DOHH2 (cell line): ENCODE data around the gene NTPCR.

ENCODE experiments used
- H3F3A ChIP-seq: fragments of 200-600 bp; sonication (generic), shearing (Covaris generic); 2 replicates; pipeline ENCODE4 v1.6.0; 2016; ENCODE audit warnings: antibody characterized with exemption, mild to moderate bottlenecking; ENCODE audit not compliant: control insufficient read depth, insufficient read depth
- H3K27ac ChIP-seq: fragments of 200-600 bp; sonication (generic); 2 replicates; pipeline ENCODE4 v1.5.1; 2014; ENCODE audit warnings: low read depth, mild to moderate bottlenecking, low read length, moderate library complexity
- H3K27me3 ChIP-seq: fragments of 200-600 bp; sonication (generic); 2 replicates; pipeline ENCODE4 v1.6.1; 2014; ENCODE audit warnings: mild to moderate bottlenecking, low read length, mixed read lengths; ENCODE audit not compliant: control insufficient read depth
- H3K36me3 ChIP-seq: fragments of 200-600 bp; sonication (generic); 2 replicates; pipeline ENCODE4 v1.6.1; 2014; ENCODE audit warnings: mild to moderate bottlenecking, low read length, moderate library complexity, mixed read lengths; ENCODE audit not compliant: control insufficient read depth
- H3K4me1 ChIP-seq: fragments of 200-600 bp; sonication (generic); 2 replicates; pipeline ENCODE4 v1.6.1; 2014; ENCODE audit warnings: mild to moderate bottlenecking, low read length, mixed read lengths; ENCODE audit not compliant: control insufficient read depth
- H3K4me2 ChIP-seq: fragments of 200-600 bp; sonication (generic); 2 replicates; pipeline ENCODE4 v1.6.0; 2014; ENCODE audit warnings: mild to moderate bottlenecking, low read length, moderate library complexity
- H3K4me3 ChIP-seq: fragments of 200-600 bp; sonication (generic); 2 replicates; pipeline ENCODE4 v1.5.1; 2014; ENCODE audit warnings: mild to moderate bottlenecking, low read length, mixed read lengths
- H3K79me2 ChIP-seq: fragments of 200-600 bp; sonication (generic); 2 replicates; pipeline ENCODE4 v1.6.1; 2014; ENCODE audit warnings: mild to moderate bottlenecking, low read length, mixed read lengths; ENCODE audit not compliant: control insufficient read depth
- H3K9me2 ChIP-seq: fragments of 200-600 bp; sonication (generic); replicated peaks from 2 replicates; pipeline ENCODE4 v1.6.1; 2014; ENCODE audit warnings: mild to moderate bottlenecking, low read length, mixed read lengths; ENCODE audit not compliant: control insufficient read depth
- H3K9me3 ChIP-seq: fragments of 200-600 bp; sonication (generic); 2 replicates; pipeline ENCODE4 v1.6.1; 2014; ENCODE audit warnings: antibody characterized with exemption, low read length, mixed read lengths; ENCODE audit not compliant: control insufficient read depth, insufficient read depth
- H4K20me1 ChIP-seq: fragments of 200-600 bp; sonication (generic); 2 replicates; pipeline ENCODE4 v1.6.0; 2014; ENCODE audit warnings: low read depth, mild to moderate bottlenecking, antibody characterized with exemption, low read length, moderate library complexity; ENCODE audit not compliant: control insufficient read depth, insufficient read depth
- EZH2phosphoT487 ChIP-seq: fragments of 200-600 bp; sonication (generic); IDR thresholded peaks from 2 replicates; pipeline ENCODE4 v1.6.1; 2017; ENCODE audit warnings: borderline replicate concordance, mild to moderate bottlenecking, antibody characterized with exemption, low read length, moderate library complexity, mixed read lengths
- TF ChIP-seq, protein P1 (sequence below): fragments of 200-600 bp; sonication (generic); IDR thresholded peaks from one replicate; pipeline ENCODE4 v1.5.1; 2014; ENCODE audit warnings: antibody characterized with exemption, mild to moderate bottlenecking, low read depth, low read length; ENCODE audit not compliant: poor library complexity, severe bottlenecking

Gene NTPCR

DNA sequence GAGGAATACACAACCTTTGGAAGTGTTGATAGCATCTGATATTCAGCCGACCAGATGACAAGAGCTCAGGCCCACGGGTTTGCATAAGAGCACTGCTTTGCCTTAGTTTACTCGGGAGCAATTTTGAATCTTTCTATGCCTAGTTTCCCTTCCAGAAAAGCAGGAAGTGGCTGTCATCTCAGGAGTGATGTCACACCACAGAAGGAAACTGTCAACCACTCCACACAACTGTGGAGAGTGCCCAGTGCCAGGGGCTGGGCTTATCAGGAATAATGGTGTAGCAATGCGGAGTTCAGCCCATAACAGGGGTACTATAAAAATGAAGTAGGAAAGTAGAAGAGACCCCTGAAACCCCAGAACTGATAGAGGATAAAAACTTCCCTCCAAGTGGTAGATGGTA, 28.4 kb downstream of the NTPCR start:
- TF ChIP-seq, protein P1, sequence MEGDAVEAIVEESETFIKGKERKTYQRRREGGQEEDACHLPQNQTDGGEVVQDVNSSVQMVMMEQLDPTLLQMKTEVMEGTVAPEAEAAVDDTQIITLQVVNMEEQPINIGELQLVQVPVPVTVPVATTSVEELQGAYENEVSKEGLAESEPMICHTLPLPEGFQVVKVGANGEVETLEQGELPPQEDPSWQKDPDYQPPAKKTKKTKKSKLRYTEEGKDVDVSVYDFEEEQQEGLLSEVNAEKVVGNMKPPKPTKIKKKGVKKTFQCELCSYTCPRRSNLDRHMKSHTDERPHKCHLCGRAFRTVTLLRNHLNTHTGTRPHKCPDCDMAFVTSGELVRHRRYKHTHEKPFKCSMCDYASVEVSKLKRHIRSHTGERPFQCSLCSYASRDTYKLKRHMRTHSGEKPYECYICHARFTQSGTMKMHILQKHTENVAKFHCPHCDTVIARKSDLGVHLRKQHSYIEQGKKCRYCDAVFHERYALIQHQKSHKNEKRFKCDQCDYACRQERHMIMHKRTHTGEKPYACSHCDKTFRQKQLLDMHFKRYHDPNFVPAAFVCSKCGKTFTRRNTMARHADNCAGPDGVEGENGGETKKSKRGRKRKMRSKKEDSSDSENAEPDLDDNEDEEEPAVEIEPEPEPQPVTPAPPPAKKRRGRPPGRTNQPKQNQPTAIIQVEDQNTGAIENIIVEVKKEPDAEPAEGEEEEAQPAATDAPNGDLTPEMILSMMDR = no peak
- TF ChIP-seq EZH2phosphoT487 = no peak

GRCh38 chr1:232979558-232979957, 29.1 kb downstream of the NTPCR start:
- no peaks in the 10 kb centered on the region for H3K27me3 ChIP-seq
- H3F3A ChIP-seq = no peaks in the 10 kb centered on the region
- peaks cover 10% of the 10 kb centered on the region for H3K36me3 ChIP-seq
- no peaks in the 10 kb centered on the region for H3K79me2 ChIP-seq
- H3K9me3 ChIP-seq = no peaks in the 10 kb centered on the region
- no peaks in the 10 kb centered on the region for H4K20me1 ChIP-seq
- peaks cover 16% of the 10 kb centered on the region for H3K4me1 ChIP-seq
- H3K4me3 ChIP-seq = no peak overlapping the region
- H3K9me2 ChIP-seq = no peaks in the 10 kb centered on the region
- H3K4me2 ChIP-seq = no peak overlapping the region
- TF ChIP-seq, protein P1 = no peak
- no peak for TF ChIP-seq EZH2phosphoT487
- no peak overlapping the region for H3K27ac ChIP-seq

More for the DNA sequence above, 28.4 kb downstream of the NTPCR start:
- H3K27me3 ChIP-seq = no peaks in the 10 kb centered on the region
- H3K27ac ChIP-seq = peak overlapping the region; percentile 29; the same call in 1 of the 2 replicates
- no peaks in the 10 kb centered on the region for H4K20me1 ChIP-seq
- H3K4me1 ChIP-seq = peaks cover 16% of the 10 kb centered on the region
- no peaks in the 10 kb centered on the region; the same call in 1 of the 2 replicates for H3K9me3 ChIP-seq
- H3K36me3 ChIP-seq = peaks cover 15% of the 10 kb centered on the region
- no peaks in the 10 kb centered on the region for H3K79me2 ChIP-seq
- peak overlapping the region; percentile 24; the same call in 1 of the 2 replicates for H3K4me2 ChIP-seq
- H3K4me3 ChIP-seq = no peak overlapping the region
- H3F3A ChIP-seq = no peaks in the 10 kb centered on the region
- no peaks in the 10 kb centered on the region for H3K9me2 ChIP-seq

- Histone ChIP-seq H3F3A (no peaks in the 10 kb centered on the region), H3K4me1 (peaks cover 16% of the 10 kb centered on the region), H4K20me1 (no peaks in the 10 kb centered on the region), H3K9me3 (no peaks in the 10 kb centered on the region), H3K79me2 (no peaks in the 10 kb centered on the region), H3K27me3 (no peaks in the 10 kb centered on the region), H3K4me2 (no peak overlapping the region), H3K9me2 (no peaks in the 10 kb centered on the region), H3K27ac (no peak overlapping the region), H3K4me3 (no peak overlapping the region), H3K36me3 (peaks cover 8% of the 10 kb centered on the region)
- no peak for TF ChIP-seq EZH2phosphoT487
- TF ChIP-seq, protein P1 = no peak
Observed at GRCh38 chr1:232980355-232980978, 30.1 kb downstream of the NTPCR start.
